DND-41 (cell line): ENCODE measurements around the gene MCM5.

Experiments used
- EZH2 ChIP-seq: IDR thresholded peaks from 3 replicates; pipeline ENCODE4 v1.6.1; 2012; ENCODE audit warnings: borderline replicate concordance, low read depth, mild to moderate bottlenecking, moderate library complexity, low read length, inconsistent platforms; ENCODE audit not compliant: severe bottlenecking
- TF ChIP-seq, protein P1 (sequence below): IDR thresholded peaks from 2 replicates; pipeline ENCODE4 v1.5.1; 2012; ENCODE audit warnings: borderline replicate concordance, low read length, moderate library complexity, mild to moderate bottlenecking; ENCODE audit not compliant: poor library complexity, severe bottlenecking; ENCODE audit errors: extremely low read depth

DNA sequence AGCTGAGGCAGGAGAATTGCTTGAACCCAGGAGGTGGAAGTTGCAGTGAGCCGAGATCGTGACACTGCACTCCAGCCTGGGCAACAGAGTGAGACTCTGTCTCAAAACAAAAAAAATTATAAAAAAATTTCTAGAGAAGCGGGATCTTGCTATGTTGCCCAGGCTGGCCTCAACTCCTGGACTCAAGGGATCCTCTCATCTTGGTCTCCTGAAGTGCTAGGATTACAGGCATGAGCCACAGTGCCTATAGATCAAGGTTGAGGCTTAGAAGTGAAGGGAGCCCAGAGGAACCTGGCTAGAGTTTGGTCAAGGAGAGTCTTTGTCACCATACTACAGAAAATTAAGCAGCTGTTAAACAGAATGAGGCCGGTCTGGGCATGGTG, 1.4 kb upstream of the MCM5 start:
- TF ChIP-seq, protein P1, sequence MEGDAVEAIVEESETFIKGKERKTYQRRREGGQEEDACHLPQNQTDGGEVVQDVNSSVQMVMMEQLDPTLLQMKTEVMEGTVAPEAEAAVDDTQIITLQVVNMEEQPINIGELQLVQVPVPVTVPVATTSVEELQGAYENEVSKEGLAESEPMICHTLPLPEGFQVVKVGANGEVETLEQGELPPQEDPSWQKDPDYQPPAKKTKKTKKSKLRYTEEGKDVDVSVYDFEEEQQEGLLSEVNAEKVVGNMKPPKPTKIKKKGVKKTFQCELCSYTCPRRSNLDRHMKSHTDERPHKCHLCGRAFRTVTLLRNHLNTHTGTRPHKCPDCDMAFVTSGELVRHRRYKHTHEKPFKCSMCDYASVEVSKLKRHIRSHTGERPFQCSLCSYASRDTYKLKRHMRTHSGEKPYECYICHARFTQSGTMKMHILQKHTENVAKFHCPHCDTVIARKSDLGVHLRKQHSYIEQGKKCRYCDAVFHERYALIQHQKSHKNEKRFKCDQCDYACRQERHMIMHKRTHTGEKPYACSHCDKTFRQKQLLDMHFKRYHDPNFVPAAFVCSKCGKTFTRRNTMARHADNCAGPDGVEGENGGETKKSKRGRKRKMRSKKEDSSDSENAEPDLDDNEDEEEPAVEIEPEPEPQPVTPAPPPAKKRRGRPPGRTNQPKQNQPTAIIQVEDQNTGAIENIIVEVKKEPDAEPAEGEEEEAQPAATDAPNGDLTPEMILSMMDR: no peak
- no peak for TF ChIP-seq EZH2
